ENCODE measurements around the gene RSPO3. TPM values are rescaled to one million over a fixed set of nuclear protein-coding genes. Genes with fewer than 3 reads are reported as not detected.

The RSPO3 gene
- total RNA-seq, 1 experiment from 2014 or later, result 7.7 TPM

DNA sequence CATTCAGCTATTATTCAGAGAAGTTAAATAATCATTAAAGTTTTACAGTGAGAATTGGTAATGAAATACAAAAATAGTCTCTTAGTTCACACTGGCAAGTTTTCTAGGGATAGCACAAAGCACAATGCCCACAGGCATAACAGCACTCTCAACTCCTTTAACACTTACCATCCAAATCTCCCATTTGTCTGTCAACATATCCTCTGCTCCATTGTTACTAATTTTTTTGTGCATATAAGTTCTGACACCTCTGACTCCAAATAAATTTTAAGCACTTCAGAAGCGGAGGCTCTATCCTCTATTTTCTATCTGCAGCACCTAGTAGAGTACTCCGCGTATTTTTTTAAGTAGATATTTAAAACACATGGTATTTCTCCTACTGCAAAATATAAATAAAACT lies 15.6 kb upstream of the RSPO3 start:
- no peak for DNase-seq (ENCODE audit: low read depth)
- in situ Hi-C loops (cut with HindIII; ENCODE audit: low pct_unique_long_range_greater_than_20kb, low sequenced_read_pairs), result no loop called here

DNA sequence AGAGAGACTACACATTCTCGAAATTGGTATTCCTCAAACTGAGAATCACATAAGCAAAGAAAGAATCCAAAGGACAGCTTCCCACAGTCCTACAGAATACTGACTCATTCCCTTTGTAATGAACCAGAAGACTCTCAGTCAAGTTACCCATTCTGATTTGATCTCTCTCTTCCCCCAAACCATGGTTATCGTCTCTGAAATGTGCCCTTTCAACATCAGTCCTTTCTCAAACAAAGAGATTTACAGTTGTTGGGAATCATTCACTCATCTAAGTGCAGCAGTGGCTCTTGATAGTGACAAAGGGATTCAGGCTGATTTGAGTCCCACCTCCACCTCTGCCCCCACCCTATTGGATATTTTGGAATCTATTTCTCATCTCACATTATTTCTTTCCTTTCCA lies 15.0 kb upstream of the RSPO3 start:
- in situ Hi-C loops (cut with HindIII; ENCODE audit: low pct_unique_long_range_greater_than_20kb, low sequenced_read_pairs), result no loop called here
- no peak for DNase-seq (ENCODE audit: low read depth)

DNA sequence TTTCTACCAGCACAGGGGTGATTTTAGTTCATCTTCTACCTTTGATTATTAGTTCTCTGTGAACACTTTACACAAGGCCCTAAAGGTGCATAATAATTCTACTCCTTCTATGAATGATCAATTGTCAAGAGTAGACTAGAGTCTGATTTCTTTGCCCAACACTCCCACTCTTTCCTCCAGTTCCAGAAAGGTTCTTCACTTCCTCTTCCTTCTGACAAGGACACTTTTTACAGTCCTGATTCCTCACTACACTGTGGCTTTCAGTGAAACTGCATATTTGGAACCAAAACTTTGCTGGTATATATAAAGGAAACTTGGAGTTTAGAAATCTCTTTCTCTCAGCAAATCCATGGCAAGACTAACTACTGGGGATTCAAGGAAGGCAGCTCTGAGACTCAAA lies 10.6 kb upstream of the RSPO3 start:
- in situ Hi-C loops (cut with HindIII; ENCODE audit: low pct_unique_long_range_greater_than_20kb, low sequenced_read_pairs), result no loop called here

DNA sequence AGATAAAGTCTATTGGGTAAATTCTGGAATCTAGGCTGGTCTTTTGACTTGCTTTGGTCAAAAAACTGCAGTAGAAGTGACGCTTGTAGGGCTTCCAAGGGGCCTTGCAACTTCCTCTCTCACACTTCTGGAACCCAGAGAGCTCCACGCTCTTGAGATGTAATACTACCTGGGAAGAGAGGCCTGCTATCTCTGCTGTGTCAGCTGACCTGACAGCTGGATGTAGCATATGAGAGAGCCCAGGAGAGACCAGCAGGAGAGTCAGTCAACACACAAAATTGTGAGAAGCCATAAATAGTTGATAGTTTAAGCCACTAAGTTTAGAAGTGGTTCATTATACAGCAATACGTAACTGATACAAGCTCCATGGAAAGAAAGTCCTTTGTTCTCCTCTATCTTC lies 7.8 kb upstream of the RSPO3 start:
- in situ Hi-C loops (cut with HindIII; ENCODE audit: low pct_unique_long_range_greater_than_20kb, low sequenced_read_pairs), result no loop called here
- DNase-seq (ENCODE audit: low read depth), result no peak

More for the DNA sequence above, 10.6 kb upstream of the RSPO3 start:
- no peak for DNase-seq (ENCODE audit: low read depth)

DNA sequence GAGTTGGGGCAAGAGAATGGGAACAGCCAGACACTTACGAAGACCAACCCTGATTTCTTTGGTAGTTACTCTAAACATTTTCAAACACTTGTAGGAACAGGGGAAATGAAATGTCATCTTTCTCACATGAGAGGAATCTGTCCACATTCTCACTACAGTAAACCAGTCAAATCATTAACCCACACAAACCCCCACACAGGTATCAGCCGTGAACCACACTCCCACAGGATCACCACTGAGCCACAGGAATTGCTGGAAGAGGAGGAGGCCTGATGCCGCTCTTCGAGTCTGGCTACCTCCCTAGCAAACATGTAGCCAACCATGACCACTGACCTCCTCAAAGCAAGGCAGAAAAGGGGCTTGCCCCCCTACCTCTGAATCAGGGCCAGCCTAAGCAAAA lies 6.9 kb upstream of the RSPO3 start:
- in situ Hi-C loops (cut with HindIII; ENCODE audit: low pct_unique_long_range_greater_than_20kb, low sequenced_read_pairs), result no loop called here
- peak; percentile 43 for DNase-seq (ENCODE audit: low read depth)

DNA sequence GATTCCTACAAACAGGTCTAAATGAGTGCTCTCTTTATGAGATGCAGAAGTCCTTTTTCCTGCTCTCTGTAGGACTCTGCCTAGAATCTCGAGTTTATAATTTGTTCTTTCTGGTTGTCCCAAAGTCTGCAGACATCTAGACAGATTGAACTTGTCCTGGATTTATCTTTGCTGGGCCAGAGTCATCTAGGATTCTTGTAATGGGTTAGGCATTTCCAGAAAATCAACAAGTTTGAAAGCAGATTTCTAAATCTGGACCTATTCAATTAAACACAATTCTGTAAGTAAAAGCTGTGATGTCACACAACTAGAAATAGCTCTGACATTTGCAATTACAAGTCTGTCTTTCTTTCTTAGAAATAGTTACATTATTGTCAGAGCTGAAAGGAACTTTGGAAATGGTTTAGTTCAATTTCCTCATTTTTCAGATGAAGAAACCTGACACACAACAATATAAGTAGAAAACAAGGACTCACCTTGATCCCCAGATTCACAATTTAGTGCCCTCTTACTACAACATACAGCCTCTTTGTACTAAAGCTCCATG lies 4.2 kb upstream of the RSPO3 start:
- DNase-seq (ENCODE audit: low read depth), result no peak
- in situ Hi-C loops (cut with HindIII; ENCODE audit: low pct_unique_long_range_greater_than_20kb, low sequenced_read_pairs), result no loop called here

DNA sequence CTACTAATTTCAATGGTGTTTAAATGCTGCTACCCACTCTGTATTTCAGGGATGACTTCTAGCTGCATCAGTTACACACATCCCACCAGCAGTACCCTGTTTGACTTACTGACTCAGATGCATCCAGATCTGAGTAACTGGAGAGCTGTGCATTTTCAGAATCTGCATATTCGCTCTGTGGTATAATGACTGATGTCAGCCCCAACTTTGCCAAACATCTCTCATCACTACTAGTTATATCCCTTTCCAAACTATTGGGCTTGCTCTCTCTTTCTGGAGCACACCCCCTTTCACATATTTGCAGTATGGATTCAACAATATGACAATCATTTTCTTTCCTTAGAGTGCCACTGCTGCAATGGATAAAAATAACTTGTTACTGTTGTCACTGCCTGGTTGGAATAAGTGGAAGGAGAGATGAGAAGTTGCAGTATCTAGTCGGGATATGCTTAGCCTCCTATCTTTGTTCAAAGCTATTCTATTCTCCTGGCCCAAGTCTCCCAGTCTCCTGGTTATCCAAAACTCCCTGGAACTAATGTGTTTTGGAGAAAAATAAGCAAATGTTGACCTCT lies 3.3 kb upstream of the RSPO3 start:
- no peak for DNase-seq (ENCODE audit: low read depth)
- in situ Hi-C loops (cut with HindIII; ENCODE audit: low pct_unique_long_range_greater_than_20kb, low sequenced_read_pairs), result no loop called here

DNA sequence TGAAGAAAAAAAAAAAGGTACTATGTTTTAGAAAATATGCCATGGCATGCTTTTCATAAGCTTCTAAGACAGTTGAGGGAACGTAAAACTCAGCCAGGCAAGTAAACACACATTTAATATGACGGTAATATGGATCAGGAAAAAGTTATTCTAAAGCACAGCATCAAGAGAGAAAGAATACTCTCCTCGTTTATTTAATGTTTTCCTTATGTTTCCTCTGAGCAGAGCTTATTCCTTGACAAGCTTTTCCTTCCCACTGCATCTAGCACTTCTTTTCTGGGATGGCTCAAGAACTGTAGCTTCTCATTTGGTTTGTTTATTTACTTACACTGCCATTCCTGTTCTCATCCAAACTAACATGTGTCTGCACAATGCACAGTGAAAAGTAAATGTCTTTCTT lies 2.7 kb upstream of the RSPO3 start:
- no peak for DNase-seq (ENCODE audit: low read depth)
- in situ Hi-C loops (cut with HindIII; ENCODE audit: low pct_unique_long_range_greater_than_20kb, low sequenced_read_pairs), result no loop called here

DNA sequence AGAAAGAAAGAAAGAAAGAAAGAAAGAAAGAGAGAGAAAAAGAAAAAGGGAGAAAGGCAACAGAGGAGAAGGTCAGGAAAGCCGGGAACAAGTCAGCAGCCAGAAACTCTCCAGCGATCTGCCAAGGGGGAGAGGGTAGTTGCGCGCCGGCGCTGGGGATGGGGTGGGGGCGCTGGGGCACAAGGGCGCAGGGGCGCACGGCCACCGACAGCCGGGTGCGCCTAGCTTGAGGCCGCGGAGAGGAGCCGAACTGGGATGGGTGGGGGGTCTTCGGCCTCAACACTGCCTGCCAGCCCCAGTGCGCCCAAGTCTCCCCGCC lies 533 bp upstream of the RSPO3 start:
- in situ Hi-C loops (cut with HindIII; ENCODE audit: low pct_unique_long_range_greater_than_20kb, low sequenced_read_pairs), result no loop called here

DNA sequence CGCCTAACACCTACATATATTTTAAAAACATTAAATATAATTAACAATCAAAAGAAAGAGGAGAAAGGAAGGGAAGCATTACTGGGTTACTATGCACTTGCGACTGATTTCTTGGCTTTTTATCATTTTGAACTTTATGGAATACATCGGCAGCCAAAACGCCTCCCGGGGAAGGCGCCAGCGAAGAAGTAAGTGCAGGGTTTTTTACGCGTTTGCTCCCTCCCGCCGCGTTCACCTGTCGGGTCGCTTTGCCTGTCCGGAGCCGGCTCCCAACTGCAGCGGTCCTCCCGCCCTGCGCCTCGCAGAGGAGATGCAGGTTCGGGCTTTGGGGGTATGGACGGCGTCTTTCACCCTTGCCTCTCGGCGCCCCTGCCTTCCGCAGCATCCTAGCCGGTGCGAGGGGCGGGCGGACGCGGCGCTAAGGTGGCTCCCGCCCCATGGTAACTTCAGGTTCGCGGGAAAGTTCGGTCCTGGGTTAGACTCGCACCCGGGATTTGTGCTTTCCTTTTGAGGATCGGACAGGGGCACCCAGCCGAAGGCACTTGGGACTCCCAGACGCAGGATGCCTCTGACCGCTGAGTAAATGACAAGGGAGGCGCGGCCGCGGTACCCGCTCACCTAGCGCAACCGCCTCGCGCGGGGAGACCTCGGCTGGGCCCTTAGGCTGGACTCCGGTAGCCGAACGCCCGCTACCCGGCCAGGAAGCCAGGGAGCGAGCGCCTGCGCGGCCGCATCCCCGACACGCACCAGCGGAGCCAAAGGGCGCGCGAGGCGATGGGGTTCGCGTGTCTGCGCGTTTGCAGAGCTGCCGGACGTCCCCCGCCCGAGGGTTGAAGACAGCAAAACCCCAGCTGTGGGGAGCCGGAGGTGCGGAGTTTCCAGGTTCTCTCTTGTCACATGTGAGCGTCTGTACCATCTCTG lies 891 bp downstream of the RSPO3 start:
- in situ Hi-C loops (cut with HindIII; ENCODE audit: low pct_unique_long_range_greater_than_20kb, low sequenced_read_pairs), result no loop called here

More for the DNA sequence above, 533 bp upstream of the RSPO3 start:
- DNase-seq (ENCODE audit: low read depth), result no peak

DNA sequence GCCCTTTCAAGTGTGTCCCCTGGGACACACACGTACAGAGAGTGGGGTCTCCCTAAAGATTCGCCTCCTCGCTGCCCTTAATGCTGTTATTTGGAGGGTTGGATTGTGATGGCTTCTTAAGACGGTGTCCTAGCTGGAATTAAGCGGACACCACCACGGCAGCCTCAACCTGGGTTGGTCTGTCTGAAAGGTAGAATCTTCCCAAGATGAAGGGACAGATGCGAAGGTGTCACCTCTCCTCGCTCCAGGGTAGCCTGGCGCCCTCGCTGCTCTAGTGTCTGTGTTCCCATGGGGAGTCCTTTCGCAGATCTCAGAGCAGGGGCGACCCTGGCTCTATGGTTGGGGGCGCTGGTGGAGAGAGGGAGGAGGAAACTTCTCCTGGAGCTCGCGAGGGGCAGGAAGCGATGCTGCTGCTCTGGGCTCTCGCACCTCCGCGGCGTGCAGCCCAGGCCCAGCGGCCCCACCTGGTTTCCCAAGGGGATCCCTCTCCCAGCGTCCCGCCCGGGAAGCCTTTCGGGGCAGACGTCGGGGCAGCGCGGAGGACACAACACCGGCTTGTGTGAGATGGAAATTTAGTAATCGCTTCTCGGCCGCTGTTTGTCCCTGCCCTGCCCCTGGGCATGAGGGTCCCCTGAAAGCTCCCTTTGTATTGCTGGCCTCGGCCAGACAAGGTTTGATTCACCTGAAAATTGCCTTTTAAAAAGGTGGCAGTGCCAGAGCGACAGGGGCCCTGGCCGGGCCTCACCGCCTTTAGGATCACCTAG lies 1.7 kb downstream of the RSPO3 start:
- in situ Hi-C loops (cut with HindIII; ENCODE audit: low pct_unique_long_range_greater_than_20kb, low sequenced_read_pairs), result no loop called here
- no peak for DNase-seq (ENCODE audit: low read depth)

More for the DNA sequence above, 891 bp downstream of the RSPO3 start:
- peak; percentile 41 for DNase-seq (ENCODE audit: low read depth)

DNA sequence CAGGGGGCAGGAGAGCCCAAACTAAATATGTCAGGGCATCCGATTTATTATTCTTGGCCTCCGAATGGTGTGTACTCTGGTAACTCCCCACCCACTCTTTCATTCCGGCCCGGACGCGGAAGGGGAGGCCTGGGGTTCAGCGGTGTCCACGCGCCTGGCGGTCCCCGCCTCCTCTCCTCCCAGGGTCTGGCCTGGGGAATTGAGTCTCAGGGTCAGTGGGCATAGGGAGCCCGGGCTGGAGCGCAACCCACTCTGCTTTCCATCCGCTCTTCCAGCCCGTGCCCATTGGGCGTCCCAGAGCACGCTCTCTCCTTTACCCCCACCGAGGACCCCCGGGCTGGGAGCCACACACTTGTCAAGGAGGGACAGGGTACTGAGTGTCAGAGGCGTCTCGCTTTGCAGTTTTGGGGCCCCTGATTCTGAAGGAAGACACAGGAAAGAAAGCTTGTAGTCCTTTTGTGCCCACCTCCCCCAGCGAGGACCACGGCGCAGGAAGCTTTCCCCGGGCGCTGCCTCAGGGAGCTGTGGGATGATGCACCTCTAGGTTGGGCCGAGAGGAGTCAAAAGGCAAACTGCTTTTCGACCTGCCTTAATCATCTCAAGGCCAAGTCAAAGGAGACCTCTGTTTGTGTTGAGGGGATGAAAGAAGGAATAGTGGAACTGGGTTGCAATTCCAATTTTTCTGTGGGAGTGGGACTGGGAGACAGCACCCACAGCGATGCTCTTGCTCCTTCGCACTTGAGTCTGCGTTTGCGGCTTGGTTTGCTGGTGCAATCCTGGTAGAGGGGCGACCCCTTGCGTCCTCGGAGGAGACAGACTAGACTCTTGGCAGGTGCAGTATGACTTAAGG lies 2.5 kb downstream of the RSPO3 start:
- in situ Hi-C loops (cut with HindIII; ENCODE audit: low pct_unique_long_range_greater_than_20kb, low sequenced_read_pairs), result no loop called here
- peak; percentile 66 for DNase-seq (ENCODE audit: low read depth)

DNA sequence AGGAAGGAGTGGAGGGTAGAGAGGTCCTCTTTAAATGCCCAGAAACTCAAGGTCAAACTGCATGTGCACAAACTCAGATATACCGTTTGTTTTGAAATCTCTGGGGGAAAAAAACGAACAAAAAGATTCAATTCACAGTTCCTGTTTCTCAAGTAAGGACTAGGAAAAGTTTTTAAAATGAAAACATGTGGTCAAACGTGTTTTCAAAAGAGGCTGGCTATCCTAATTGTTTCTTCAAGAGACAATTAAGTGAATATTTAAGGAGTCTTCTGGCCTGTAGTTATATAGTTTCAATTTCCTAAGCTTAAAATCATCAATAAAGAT lies 3.1 kb downstream of the RSPO3 start:
- in situ Hi-C loops (cut with HindIII; ENCODE audit: low pct_unique_long_range_greater_than_20kb, low sequenced_read_pairs), result no loop called here
- DNase-seq (ENCODE audit: low read depth), result no peak

DNA sequence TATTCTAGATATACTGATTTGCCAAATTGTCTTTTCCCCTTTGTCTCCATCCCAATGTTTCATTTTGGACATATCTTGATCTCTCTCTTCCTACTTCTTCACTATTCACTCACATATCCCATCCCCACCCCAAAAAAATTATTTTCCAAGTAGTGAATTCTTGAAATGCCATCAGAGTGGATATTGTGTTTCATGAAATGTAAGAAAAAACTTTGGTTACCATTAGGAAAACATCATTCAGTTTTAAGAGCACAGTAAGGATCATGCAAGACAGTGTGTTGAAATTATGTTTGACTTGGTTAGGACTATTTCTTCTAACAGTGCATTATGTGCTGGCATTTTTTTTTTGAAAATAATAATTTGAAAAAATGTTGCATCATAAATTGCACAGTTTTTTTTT lies 5.7 kb downstream of the RSPO3 start:
- in situ Hi-C loops (cut with HindIII; ENCODE audit: low pct_unique_long_range_greater_than_20kb, low sequenced_read_pairs), result no loop called here
- no peak for DNase-seq (ENCODE audit: low read depth)

DNA sequence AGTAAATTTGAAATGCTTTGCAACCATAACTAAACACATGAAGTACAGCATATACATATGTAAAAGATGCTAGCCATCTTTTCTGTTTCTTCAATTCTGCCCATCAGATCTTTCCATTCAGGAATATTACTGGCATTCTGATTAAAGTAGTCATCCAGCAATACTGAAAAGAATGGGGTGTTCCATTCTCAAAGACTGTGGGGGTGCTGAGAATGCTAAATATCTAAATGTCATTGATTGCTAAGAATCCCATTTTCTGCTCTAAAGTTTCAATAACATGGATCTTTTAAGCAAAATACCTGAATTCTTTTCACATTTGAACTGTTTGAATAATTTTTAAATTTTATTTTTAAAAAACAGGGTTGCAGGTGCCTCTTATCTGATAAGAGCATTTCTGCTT lies 6.2 kb downstream of the RSPO3 start:
- DNase-seq (ENCODE audit: low read depth), result no peak
- in situ Hi-C loops (cut with HindIII; ENCODE audit: low pct_unique_long_range_greater_than_20kb, low sequenced_read_pairs), result no loop called here

DNA sequence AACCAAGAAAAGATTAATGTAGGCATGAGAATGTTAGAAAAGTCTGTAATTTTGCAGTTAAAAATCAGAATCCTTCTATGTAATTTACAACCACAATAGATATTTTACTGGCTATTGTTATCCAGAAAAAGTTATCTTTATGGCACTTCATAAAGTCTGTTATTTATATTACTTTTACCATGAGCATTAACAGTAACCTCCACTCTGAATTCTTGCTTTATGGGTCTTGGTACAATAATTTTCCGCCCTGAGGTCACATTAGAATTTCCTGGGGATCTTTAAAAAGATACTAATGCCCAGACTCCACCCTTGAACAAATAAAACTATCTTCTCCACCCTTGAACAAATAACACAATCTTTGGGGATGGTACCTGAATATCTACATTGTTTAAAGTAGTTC lies 9.6 kb downstream of the RSPO3 start:
- in situ Hi-C loops (cut with HindIII; ENCODE audit: low pct_unique_long_range_greater_than_20kb, low sequenced_read_pairs), result no loop called here

DNA sequence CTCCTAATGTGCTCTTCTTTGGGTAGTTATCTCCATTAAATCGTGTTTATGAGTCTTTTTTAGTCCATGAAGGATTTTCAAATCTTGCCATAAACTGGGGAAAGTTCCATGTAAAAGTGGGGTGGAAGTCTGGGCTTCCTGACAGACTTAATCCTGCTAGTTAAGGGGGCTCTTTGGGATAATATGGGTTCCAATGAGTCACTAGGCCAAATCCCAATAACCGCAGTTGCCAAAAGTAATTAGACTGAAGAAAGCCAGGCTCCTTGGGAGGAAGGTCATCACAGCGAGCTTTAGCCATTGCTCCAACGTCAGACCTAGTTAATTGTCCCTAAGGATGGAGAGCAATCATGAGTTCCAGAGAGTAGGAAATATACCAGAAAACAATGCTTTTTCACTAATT lies 10.8 kb downstream of the RSPO3 start:
- no peak for DNase-seq (ENCODE audit: low read depth)
- in situ Hi-C loops (cut with HindIII; ENCODE audit: low pct_unique_long_range_greater_than_20kb, low sequenced_read_pairs), result no loop called here

More for the DNA sequence above, 9.6 kb downstream of the RSPO3 start:
- DNase-seq (ENCODE audit: low read depth), result no peak

DNA sequence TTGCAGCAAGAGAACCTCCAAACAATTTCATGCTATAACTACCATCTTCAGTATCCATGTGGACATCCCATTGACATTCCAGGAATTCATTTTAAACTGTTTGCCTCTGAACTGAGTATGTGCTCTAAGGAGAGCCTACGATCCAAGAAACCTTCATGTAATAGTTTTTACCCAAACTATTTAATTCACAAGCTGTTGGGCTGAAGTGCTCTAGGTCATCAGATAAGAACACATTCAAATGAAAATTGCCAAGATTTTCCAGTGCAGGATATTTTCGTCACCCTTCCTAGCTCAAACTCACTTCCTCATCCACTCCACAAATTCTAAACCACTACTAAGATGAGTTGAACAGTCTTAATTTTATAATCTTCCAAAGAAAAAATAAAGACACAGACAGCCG lies 12.8 kb downstream of the RSPO3 start:
- DNase-seq (ENCODE audit: low read depth), result no peak
- in situ Hi-C loops (cut with HindIII; ENCODE audit: low pct_unique_long_range_greater_than_20kb, low sequenced_read_pairs), result no loop called here

All from Caki2 (cell line).